IMR-90 (cell line): Measurements from ENCODE around the gene LAMP5. TPM values are rescaled to one million over a fixed set of nuclear protein-coding genes. Genes with fewer than 3 reads are reported as not detected.

ENCODE experiments used
- ATAC-seq: fragments of 200-7000 bp; cut with Tn5 transposase; 2 replicates; pipeline ENCODE4 v1.9.1; 2020; ENCODE audit warnings: low read depth, mild to moderate bottlenecking, moderate library complexity
- BruUV-seq: library from RNA; stranded (reverse); fragments of 400-500 nt; replicated peaks from 2 replicates; lab custom pipeline; 2021; lab: Mats Ljungman, UMichigan
- CTCF ChIA-PET: fragments of 300-600 bp; formaldehyde crosslinking; extraction: SDS; loops from one replicate; lab custom pipeline; 2021; ENCODE audit warnings: antibody characterized with exemption; lab: Yijun Ruan, JAX
- POLR2A ChIA-PET: fragments of 300-600 bp; sonication (Branson Sonifier 250); formaldehyde crosslinking; loops from one replicate; lab custom pipeline; 2022; ENCODE audit warnings: antibody characterized with exemption; ENCODE audit not compliant: unreplicated experiment; lab: Charles Lee
- DNase-seq: peaks from one replicate; pipeline ENCODE4 v3.0.0; 2013
- H2AFZ ChIP-seq: replicated peaks from 2 replicates; pipeline ENCODE3; 2013; ENCODE audit warnings: low read length, mild to moderate bottlenecking; ENCODE audit not compliant: poor library complexity
- H2AK5ac ChIP-seq: 2 replicates; pipeline ENCODE4 v1.6.1; 2013; ENCODE audit warnings: low read depth, low read length, inconsistent platforms
- H2AK9ac ChIP-seq: replicated peaks from 2 replicates; pipeline ENCODE3; 2013; ENCODE audit warnings: mild to moderate bottlenecking, low read depth, low read length, moderate library complexity; ENCODE audit not compliant: poor library complexity
- H2BK120ac ChIP-seq: 2 replicates; pipeline ENCODE4 v1.6.1; 2013; ENCODE audit warnings: low read depth, low read length, inconsistent platforms
- H2BK15ac ChIP-seq: 3 replicates; pipeline ENCODE4 v1.6.1; 2013; ENCODE audit warnings: low read depth, low read length, inconsistent platforms
- H2BK20ac ChIP-seq: 2 replicates; pipeline ENCODE4 v1.6.1; 2013; ENCODE audit warnings: low read depth, mild to moderate bottlenecking, inconsistent platforms, low read length, moderate library complexity
- H2BK5ac ChIP-seq: 2 replicates; pipeline ENCODE4 v1.6.1; 2013; ENCODE audit warnings: mild to moderate bottlenecking, low read depth, low read length, inconsistent platforms; ENCODE audit not compliant: poor library complexity, severe bottlenecking
- H3K14ac ChIP-seq: replicated peaks from 2 replicates; pipeline ENCODE4 v1.6.1; 2013; ENCODE audit warnings: low read depth, low read length, inconsistent platforms
- H3K18ac ChIP-seq: 2 replicates; pipeline ENCODE4 v1.6.1; 2013; ENCODE audit warnings: low read depth, low read length, control low read depth
- H3K23ac ChIP-seq: 2 replicates; pipeline ENCODE4 v1.6.1; 2013; ENCODE audit warnings: low read depth, low read length, inconsistent platforms
- H3K27ac ChIP-seq: 2 replicates; pipeline ENCODE4 v1.5.1; 2013; ENCODE audit warnings: mild to moderate bottlenecking, control low read depth, low read length; ENCODE audit not compliant: insufficient read depth
- H3K27me3 ChIP-seq: 2 replicates; pipeline ENCODE4 v1.6.1; 2013; ENCODE audit warnings: low read length; ENCODE audit not compliant: control insufficient read depth, insufficient read depth
- H3K36me3 ChIP-seq: 2 replicates; pipeline ENCODE4 v1.6.1; 2013; ENCODE audit warnings: low read length, mixed read lengths; ENCODE audit not compliant: control insufficient read depth, insufficient read depth
- H3K4ac ChIP-seq: 2 replicates; pipeline ENCODE4 v1.6.1; 2013; ENCODE audit warnings: low read depth, low read length, inconsistent platforms
- H3K4me1 ChIP-seq: 2 replicates; pipeline ENCODE4 v1.6.1; 2013; ENCODE audit warnings: low read length, mixed read lengths; ENCODE audit not compliant: control insufficient read depth, insufficient read depth
- H3K4me2 ChIP-seq: 2 replicates; pipeline ENCODE4 v1.6.1; 2013; ENCODE audit warnings: low read depth, mild to moderate bottlenecking, control low read depth, low read length, moderate library complexity
- H3K4me3 ChIP-seq: 2 replicates; pipeline ENCODE4 v1.5.1; 2013; ENCODE audit warnings: low read depth, mild to moderate bottlenecking, control low read depth, low read length, moderate library complexity; ENCODE audit not compliant: insufficient read depth
- H3K56ac ChIP-seq: 2 replicates; pipeline ENCODE4 v1.6.1; 2013; ENCODE audit warnings: low read length, inconsistent platforms; ENCODE audit not compliant: insufficient read depth; ENCODE audit errors: extremely low read depth
- H3K79me1 ChIP-seq, 2 experiments: 2 replicates each; pipeline ENCODE4 v1.6.1; 2013; ENCODE audit warnings: low read length in 2 of 2, inconsistent platforms in 1 of 2, low read depth in 1 of 2
- H3K9ac ChIP-seq: 2 replicates; pipeline ENCODE4 v1.6.1; 2013; ENCODE audit warnings: low read depth, low read length, control low read depth
- H3K9me1 ChIP-seq: 2 replicates; pipeline ENCODE4 v1.6.1; 2013; ENCODE audit warnings: low read length, inconsistent platforms; ENCODE audit not compliant: insufficient read depth
- H3K9me3 ChIP-seq: 2 replicates; pipeline ENCODE4 v1.6.1; 2013; ENCODE audit warnings: low read length; ENCODE audit not compliant: control insufficient read depth, insufficient read depth
- H4K20me1 ChIP-seq: 2 replicates; pipeline ENCODE4 v1.6.1; 2013; ENCODE audit warnings: low read length, inconsistent platforms; ENCODE audit not compliant: insufficient read depth
- H4K5ac ChIP-seq: 2 replicates; pipeline ENCODE4 v1.6.1; 2013; ENCODE audit warnings: mild to moderate bottlenecking, low read depth, low read length, control low read depth
- H4K8ac ChIP-seq, 2 experiments: 2 replicates each; pipeline ENCODE4 v1.6.1; 2013; ENCODE audit warnings: low read depth in 2 of 2, low read length in 2 of 2, control low read depth in 1 of 2, inconsistent platforms in 1 of 2
- H4K91ac ChIP-seq: 2 replicates; pipeline ENCODE4 v1.6.1; 2013; ENCODE audit warnings: low read depth, low read length, inconsistent platforms; ENCODE audit not compliant: insufficient read depth
- CTCF ChIP-seq: conservative IDR thresholded peaks from 2 replicates; pipeline ENCODE4 v1.5.1; 2012; ENCODE audit warnings: mild to moderate bottlenecking, low read depth, low read length, improper control_type of control experiment
- MAZ ChIP-seq: IDR thresholded peaks from 2 replicates; pipeline ENCODE4 v1.6.1; 2012; ENCODE audit warnings: low read depth, mild to moderate bottlenecking, low read length, improper control_type of control experiment, moderate library complexity, borderline replicate concordance
- NFE2L2 ChIP-seq: fragments of 150-350 bp; IDR thresholded peaks from 2 replicates; pipeline ENCODE4 v1.6.1; 2016; ENCODE audit warnings: low read depth, mild to moderate bottlenecking, low read length
- RAD21 ChIP-seq: IDR thresholded peaks from 2 replicates; pipeline ENCODE4 v1.6.1; 2012; ENCODE audit warnings: low read length, improper control_type of control experiment
- RCOR1 ChIP-seq: IDR thresholded peaks from 2 replicates; pipeline ENCODE4 v1.6.1; 2012; ENCODE audit warnings: mild to moderate bottlenecking, low read length, improper control_type of control experiment; ENCODE audit not compliant: insufficient replicate concordance
- RFX5 ChIP-seq: IDR thresholded peaks from 2 replicates; pipeline ENCODE4 v1.8.0; 2012; ENCODE audit warnings: low read depth, mild to moderate bottlenecking, low read length, moderate library complexity
- WGBS, 2 experiments: methylation state at CpG; one replicate each; pipeline versions ENCODE4 v1.1.5 to v1.1.7; 2013; ENCODE audit warnings: missing lambda C conversion rate in 2 of 2; ENCODE audit not compliant: insufficient read length in 1 of 2; ENCODE audit errors: extremely low coverage in 2 of 2; 5-methylcytosine and 5-hydroxymethylcytosine counted together
- dilution Hi-C: fragments of 300-500 bp; cut with HindIII; formaldehyde crosslinking; loops from one replicate; pipeline ENCODE4 v1.14.3; 2018; ENCODE audit warnings: low sequenced_read_pairs; ENCODE audit not compliant: unreplicated experiment
- in situ Hi-C: fragments of 300-500 bp; cut with MboI; formaldehyde crosslinking; loops from 3 replicates; pipeline ENCODE4 v1.14.3; 2019; ENCODE audit warnings: low sequenced_read_pairs, inconsistent platforms, mixed read lengths
- intact Hi-C: fragments of 100-400 bp; cut with micrococcal nuclease; formaldehyde crosslinking; loops from 2 replicates; pipeline ENCODE4 v1.10.0; 2022
- polyA plus RNA-seq, 3 experiments: library from polyadenylated mRNA; depleted of rRNA; stranded (reverse); fragments of >200 nt; gene quantifications; 2 replicates each; pipeline ENCODE4 v1.2.3, GENCODE V29; 2012; ENCODE audit warnings: low replicate concordance in 1 of 3
- total RNA-seq: library from RNA; depleted of rRNA; stranded (reverse); fragments of >200 nt; gene quantifications from 2 replicates; pipeline ENCODE4 v1.2.3, GENCODE V29; 2012

The LAMP5 gene
- total and polyA plus RNA-seq, 2 of the 4 experiments (the other 2 are of a cell fraction) = not detected

- ATAC-seq = no peak
- in situ Hi-C loops (no loop called here), dilution Hi-C loops (no loop called here), intact Hi-C loops (no loop called here)
- no peak overlapping the region for H3K9ac ChIP-seq
- TF ChIP-seq CTCF (no peak), NFE2L2 (no peak), RCOR1 (no peak), MAZ (no peak), RAD21 (no peak), RFX5 (no peak)
- H3K9me1 ChIP-seq = no peaks in the 10 kb centered on the region
- no peak overlapping the region for H4K8ac ChIP-seq
- no peak overlapping the region for H2AFZ ChIP-seq
- no peaks in the 10 kb centered on the region for H3K9me3 ChIP-seq
- H4K91ac ChIP-seq = no peak overlapping the region
- ChIA-PET POLR2A (no interaction called here), CTCF (interaction anchor here (1.0 kb wide), 1 partner anchor 12 kb away, joined by 3 read pairs; no protein-coding TSS in a partner anchor)
- no peaks in the 10 kb centered on the region for H4K20me1 ChIP-seq
- no peak overlapping the region for H3K27ac ChIP-seq
- no peak overlapping the region for H3K56ac ChIP-seq
- BruUV-seq = no TSS peak
- H3K4me2 ChIP-seq = no peak overlapping the region
- H2AK5ac ChIP-seq = no peak overlapping the region
- H2AK9ac ChIP-seq = no peak overlapping the region
- H3K4ac ChIP-seq = no peak overlapping the region
- no peak overlapping the region for H4K5ac ChIP-seq
- H3K4me1 ChIP-seq = no peaks in the 10 kb centered on the region
- WGBS, 2 experiments = no CpG with 5 or more reads among the region's 4 CpGs
- no peak overlapping the region for H2BK120ac ChIP-seq
- H3K27me3 ChIP-seq = peaks cover 8% of the 10 kb centered on the region
- no peaks in the 10 kb centered on the region for H3K36me3 ChIP-seq
- no peak overlapping the region for H2BK5ac ChIP-seq
- H3K18ac ChIP-seq = no peak overlapping the region
- no peak overlapping the region for H2BK20ac ChIP-seq
- H3K14ac ChIP-seq = no peak overlapping the region
- H3K23ac ChIP-seq = no peak overlapping the region
- peak; percentile 44 for DNase-seq
- no peak overlapping the region for H2BK15ac ChIP-seq
- no peaks in the 10 kb centered on the region for H3K79me1 ChIP-seq
- no peak overlapping the region for H3K4me3 ChIP-seq
Measured at GRCh38 chr20:9498322-9498721, 16.1 kb upstream of the LAMP5 start.
